HepG2 (cell line): ENCODE results near the gene HSCB. TPM values are rescaled to one million over a fixed set of nuclear protein-coding genes. Genes with fewer than 3 reads are reported as not detected.
A peak's percentile ranks its signal among the peaks of the same experiment; 100 is the strongest.

Experiments
- AHDC1 ChIP-seq: sonication (generic); formaldehyde crosslinking; IDR thresholded peaks from 2 replicates; pipeline ENCODE4 v1.5.1; 2020; ENCODE audit warnings: mild to moderate bottlenecking, missing genetic modification reagents, borderline replicate concordance
- CBFB ChIP-seq: sonication (generic); formaldehyde crosslinking; IDR thresholded peaks from 2 replicates; pipeline ENCODE4 v1.4.0; 2020; ENCODE audit warnings: missing genetic modification reagents
- DMTF1 ChIP-seq: sonication (generic); formaldehyde crosslinking; IDR thresholded peaks from 2 replicates; pipeline ENCODE4 v1.4.0; 2020; ENCODE audit warnings: mild to moderate bottlenecking, missing genetic modification reagents
- IKZF5 ChIP-seq: IDR thresholded peaks from 2 replicates; pipeline ENCODE4 v1.6.1; 2018; ENCODE audit warnings: missing genetic modification reagents, mild to moderate bottlenecking, missing compliant biosample characterization
- KMT2B ChIP-seq: IDR thresholded peaks from 2 replicates; pipeline ENCODE4 v1.6.1; 2016; ENCODE audit warnings: missing genetic modification reagents, missing compliant biosample characterization
- LBX2 ChIP-seq: sonication (generic); formaldehyde crosslinking; IDR thresholded peaks from 2 replicates; pipeline ENCODE4 v1.5.0; 2020; ENCODE audit warnings: missing genetic modification reagents, mild to moderate bottlenecking, borderline replicate concordance
- LRRFIP1 ChIP-seq: sonication (generic); formaldehyde crosslinking; conservative IDR thresholded peaks from 2 replicates; pipeline ENCODE4 v1.4.0; 2020; ENCODE audit warnings: missing genetic modification reagents
- MAZ ChIP-seq, 2 experiments: sonication (generic) in 1 of 2; formaldehyde crosslinking in 1 of 2; IDR thresholded peaks; 2 replicates each; pipeline versions ENCODE4 v1.5.0 to v1.6.1; 2012 to 2020; ENCODE audit warnings: low read depth in 2 of 2, mild to moderate bottlenecking in 2 of 2, borderline replicate concordance in 1 of 2, improper control_type of control experiment in 1 of 2, low read length in 1 of 2, missing genetic modification reagents in 1 of 2, moderate library complexity in 1 of 2
- RARA ChIP-seq: IDR thresholded peaks from 2 replicates; pipeline ENCODE4 v1.6.1; 2016; ENCODE audit warnings: missing genetic modification reagents, missing compliant biosample characterization
- REPIN1 ChIP-seq: sonication (generic); formaldehyde crosslinking; IDR thresholded peaks from 2 replicates; pipeline ENCODE4 v1.8.0; 2022; ENCODE audit warnings: missing genetic modification reagents, low read depth, mild to moderate bottlenecking, borderline replicate concordance
- ZNF207 ChIP-seq: fragments of 450-650 bp; IDR thresholded peaks from 2 replicates; pipeline ENCODE4 v1.6.1; 2016; ENCODE audit warnings: antibody characterized with exemption, borderline replicate concordance
- ZNF468 ChIP-seq: sonication (generic); formaldehyde crosslinking; IDR thresholded peaks from 2 replicates; pipeline ENCODE4 v1.8.0; 2022; ENCODE audit warnings: mild to moderate bottlenecking, moderate library complexity, missing genetic modification reagents
- polyA plus RNA-seq, 8 experiments: library from polyadenylated mRNA; depleted of rRNA in 3 of 8; stranded (reverse) in 7 of 8; unstranded in 1 of 8; fragments of >200 nt; fragmentation: Illumina TruSeq in 4 of 8; extraction: Trizol in 4 of 8; gene quantifications; 2 replicates each; pipeline versions ENCODE4 v1.2.1 to v1.2.3, GENCODE V29; 2011 to 2016; ENCODE audit warnings: low read depth in 4 of 8, missing spikeins in 1 of 8, mixed read lengths in 1 of 8; ENCODE audit not compliant: insufficient read depth in 1 of 8
- total RNA-seq, 5 experiments: library from RNA; depleted of rRNA; stranded (reverse); fragments of >200 nt; fragmentation: Illumina TruSeq; extraction: Trizol; gene quantifications; 2 replicates each; pipeline ENCODE4 v1.2.3, GENCODE V29; 2016; ENCODE audit warnings: low read depth in 1 of 5

The HSCB gene
- total and polyA plus RNA-seq, 2 of the 13 experiments (the other 11 are each of a cell fraction or from before 2014, with no cell fraction given) = 15.4 to 20.9 TPM

GRCh38 chr22:28741785-28742561, at the start of gene HSCB, which contains the start of gene CHEK2 (continued):
- TF ChIP-seq AHDC1 (CRISPR knock-in tag) (no peak), REPIN1 (CRISPR knock-in tag) (peak; percentile 43; the same call in 1 of the 2 replicates), ZNF207 (no peak), DMTF1 (CRISPR knock-in tag) (0 out of 2 replicates have a peak, but pooled peaks have one; percentile 70), KMT2B (peak; percentile 72), RARA (CRISPR knock-in tag) (peak; percentile 9; the same call in 1 of the 2 replicates), CBFB (CRISPR knock-in tag) (0 out of 2 replicates have a peak, but pooled peaks have one; percentile 38), LRRFIP1 (CRISPR knock-in tag) (no peak), LBX2 (CRISPR knock-in tag) (peak; percentile 79; the same call in 1 of the 2 replicates), MAZ (IDR thresholded peaks at IDR 0.05; ENCODE audit: borderline replicate concordance, low read depth, low read length) (0 out of 2 replicates have a peak, but pooled peaks have one; percentile 11), MAZ (CRISPR knock-in tag; IDR thresholded peaks at IDR 0.05; ENCODE audit: low read depth) (peak; percentile 30; the same call in 1 of the 2 replicates), IKZF5 (CRISPR knock-in tag) (peak; percentile 24; the same call in 1 of the 2 replicates), ZNF468 (CRISPR knock-in tag) (no peak)
